ENCODE results near the gene CLUH. TPM values are rescaled to one million over a fixed set of nuclear protein-coding genes. Genes with fewer than 3 reads are reported as not detected.

Gene CLUH
- total RNA-seq, 1 donor from 2014 or later: 39.1 TPM

- TF ChIP-seq, protein P1, sequence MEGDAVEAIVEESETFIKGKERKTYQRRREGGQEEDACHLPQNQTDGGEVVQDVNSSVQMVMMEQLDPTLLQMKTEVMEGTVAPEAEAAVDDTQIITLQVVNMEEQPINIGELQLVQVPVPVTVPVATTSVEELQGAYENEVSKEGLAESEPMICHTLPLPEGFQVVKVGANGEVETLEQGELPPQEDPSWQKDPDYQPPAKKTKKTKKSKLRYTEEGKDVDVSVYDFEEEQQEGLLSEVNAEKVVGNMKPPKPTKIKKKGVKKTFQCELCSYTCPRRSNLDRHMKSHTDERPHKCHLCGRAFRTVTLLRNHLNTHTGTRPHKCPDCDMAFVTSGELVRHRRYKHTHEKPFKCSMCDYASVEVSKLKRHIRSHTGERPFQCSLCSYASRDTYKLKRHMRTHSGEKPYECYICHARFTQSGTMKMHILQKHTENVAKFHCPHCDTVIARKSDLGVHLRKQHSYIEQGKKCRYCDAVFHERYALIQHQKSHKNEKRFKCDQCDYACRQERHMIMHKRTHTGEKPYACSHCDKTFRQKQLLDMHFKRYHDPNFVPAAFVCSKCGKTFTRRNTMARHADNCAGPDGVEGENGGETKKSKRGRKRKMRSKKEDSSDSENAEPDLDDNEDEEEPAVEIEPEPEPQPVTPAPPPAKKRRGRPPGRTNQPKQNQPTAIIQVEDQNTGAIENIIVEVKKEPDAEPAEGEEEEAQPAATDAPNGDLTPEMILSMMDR (IDR thresholded peaks at IDR 0.05; ENCODE audit: partially characterized antibody, unreplicated experiment): no peak
- Mint-ChIP-seq H3K27ac (ENCODE audit: unreplicated experiment) (no peak overlapping the region), H3K27me3 (ENCODE audit: unreplicated experiment) (peaks cover under 1% of the 10 kb centered on the region), H3K9me3 (ENCODE audit: unreplicated experiment) (peaks cover 8% of the 10 kb centered on the region), H3K4me1 (ENCODE audit: low read depth, unreplicated experiment) (no peaks in the 10 kb centered on the region), H3K4me3 (ENCODE audit: unreplicated experiment) (no peak overlapping the region), H3K36me3 (ENCODE audit: unreplicated experiment) (no peaks in the 10 kb centered on the region)
- peak; percentile 20 for DNase-seq
Measured at GRCh38 chr17:2695961-2696760, 15.4 kb downstream of the CLUH start.

DNA sequence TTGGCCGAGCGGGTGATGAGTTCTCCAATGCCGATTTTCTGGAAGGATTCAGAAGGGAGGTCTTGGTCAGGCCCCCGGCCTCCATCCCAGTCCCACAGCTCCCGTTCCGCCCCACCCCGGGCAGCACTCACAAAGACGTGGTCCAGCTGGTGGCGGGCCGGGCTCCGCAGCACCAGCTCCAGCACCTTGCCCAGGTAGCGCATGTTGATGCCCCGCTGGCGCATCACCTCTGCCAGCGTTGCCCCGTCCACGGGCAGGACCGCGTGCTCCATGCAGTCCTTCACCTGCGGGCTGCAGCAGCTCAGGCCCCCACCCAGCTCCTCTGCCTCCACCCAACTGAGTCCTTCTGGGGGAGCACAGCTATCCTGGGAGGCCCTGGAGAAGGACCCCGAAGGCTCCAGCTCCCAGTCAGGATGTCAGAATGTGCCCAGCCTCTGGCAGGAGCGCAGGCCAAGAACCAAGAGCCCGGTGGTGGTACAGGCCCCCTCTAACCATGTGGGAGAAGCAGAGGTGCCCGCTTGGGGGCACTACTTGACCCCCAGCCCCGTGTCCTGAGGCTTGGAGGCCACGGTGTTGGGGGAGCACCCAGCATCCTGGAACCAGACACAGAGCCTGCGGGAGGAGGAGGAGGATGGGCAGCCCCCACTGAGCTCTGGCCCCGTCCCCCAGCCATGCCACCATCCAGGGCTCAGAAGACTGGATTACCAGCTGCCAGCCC is 16.2 kb downstream of the CLUH start:
- no peak overlapping the region for H3K4me3 Mint-ChIP-seq (ENCODE audit: unreplicated experiment)
- no peak overlapping the region for H3K27ac Mint-ChIP-seq (ENCODE audit: unreplicated experiment)
- H3K27me3 Mint-ChIP-seq (ENCODE audit: unreplicated experiment): peaks cover 3% of the 10 kb centered on the region
- TF ChIP-seq, protein P1 (IDR thresholded peaks at IDR 0.05; ENCODE audit: partially characterized antibody, unreplicated experiment): no peak
- no peaks in the 10 kb centered on the region for H3K36me3 Mint-ChIP-seq (ENCODE audit: unreplicated experiment)
- no peaks in the 10 kb centered on the region for H3K4me1 Mint-ChIP-seq (ENCODE audit: low read depth, unreplicated experiment)
- H3K9me3 Mint-ChIP-seq (ENCODE audit: unreplicated experiment): peaks cover 9% of the 10 kb centered on the region
- peak; percentile 13 for DNase-seq

DNA sequence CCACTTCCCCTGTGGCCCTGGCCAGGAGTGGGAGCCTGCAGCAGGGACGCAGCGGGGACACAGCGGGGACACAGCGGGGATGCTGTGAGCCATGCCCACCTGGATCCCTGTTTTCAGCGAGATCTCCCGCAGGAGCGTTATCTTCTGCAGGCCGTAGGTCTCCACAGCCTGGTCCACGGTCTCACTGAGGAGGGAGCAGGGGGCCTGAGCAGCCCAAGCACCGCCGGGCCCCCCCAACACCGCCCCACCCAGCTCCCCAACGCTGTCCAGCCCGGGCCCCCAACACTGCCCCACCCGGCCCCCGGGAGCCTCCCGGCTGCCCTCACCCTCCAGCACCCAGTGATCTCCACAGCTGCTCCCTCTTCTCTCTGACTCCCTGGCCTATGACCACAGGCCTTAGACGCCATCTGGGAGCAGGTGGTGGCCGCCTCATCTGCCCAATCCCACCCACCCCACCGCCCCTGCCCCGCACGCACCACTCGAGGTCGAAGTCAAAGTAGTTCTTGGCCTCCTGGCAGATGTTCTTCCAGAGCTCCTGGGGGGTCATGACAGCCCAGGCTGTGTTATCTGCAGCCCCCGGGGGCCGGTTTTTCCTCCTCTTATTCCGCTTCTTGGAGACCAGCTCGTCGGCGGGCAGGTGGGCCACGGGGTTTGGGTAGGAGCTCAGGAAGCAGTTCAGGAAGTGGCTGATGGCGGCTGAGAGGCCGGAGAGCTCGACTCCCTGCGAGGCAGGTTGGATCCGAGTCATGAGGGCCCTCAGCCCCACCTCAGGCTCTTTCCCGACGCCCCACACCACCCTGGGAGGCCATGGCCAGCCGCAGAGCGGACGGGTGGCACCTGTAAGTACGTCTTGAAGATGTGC is 17.0 kb downstream of the CLUH start:
- H3K4me1 Mint-ChIP-seq (ENCODE audit: low read depth, unreplicated experiment): no peaks in the 10 kb centered on the region
- no peaks in the 10 kb centered on the region for H3K36me3 Mint-ChIP-seq (ENCODE audit: unreplicated experiment)
- H3K9me3 Mint-ChIP-seq (ENCODE audit: unreplicated experiment): peaks cover 13% of the 10 kb centered on the region
- TF ChIP-seq, protein P1 (IDR thresholded peaks at IDR 0.05; ENCODE audit: partially characterized antibody, unreplicated experiment): no peak
- peaks cover 3% of the 10 kb centered on the region for H3K27me3 Mint-ChIP-seq (ENCODE audit: unreplicated experiment)
- no peak overlapping the region for H3K4me3 Mint-ChIP-seq (ENCODE audit: unreplicated experiment)
- no peak overlapping the region for H3K27ac Mint-ChIP-seq (ENCODE audit: unreplicated experiment)
- DNase-seq: peak; percentile 27

- H3K9me3 Mint-ChIP-seq (ENCODE audit: unreplicated experiment): peaks cover 19% of the 10 kb centered on the region
- peaks cover 9% of the 10 kb centered on the region for H3K27me3 Mint-ChIP-seq (ENCODE audit: unreplicated experiment)
- H3K4me3 Mint-ChIP-seq (ENCODE audit: unreplicated experiment): no peak overlapping the region
- H3K27ac Mint-ChIP-seq (ENCODE audit: unreplicated experiment): no peak overlapping the region
- peaks cover 7% of the 10 kb centered on the region for H3K4me1 Mint-ChIP-seq (ENCODE audit: low read depth, unreplicated experiment)
- no peaks in the 10 kb centered on the region for H3K36me3 Mint-ChIP-seq (ENCODE audit: unreplicated experiment)
- TF ChIP-seq, protein P1 (IDR thresholded peaks at IDR 0.05; ENCODE audit: partially characterized antibody, unreplicated experiment): no peak
- peak; percentile 9 for DNase-seq
Measured at GRCh38 chr17:2693561-2694380, 17.8 kb downstream of the CLUH start.
